ENCODE data around the gene FAM180B. TPM values are rescaled to one million over a fixed set of nuclear protein-coding genes. Genes with fewer than 3 reads are reported as not detected.

The FAM180B gene
- total RNA-seq, 2 donors from 2014 or later: 0.20 TPM; not detected in 1

DNA sequence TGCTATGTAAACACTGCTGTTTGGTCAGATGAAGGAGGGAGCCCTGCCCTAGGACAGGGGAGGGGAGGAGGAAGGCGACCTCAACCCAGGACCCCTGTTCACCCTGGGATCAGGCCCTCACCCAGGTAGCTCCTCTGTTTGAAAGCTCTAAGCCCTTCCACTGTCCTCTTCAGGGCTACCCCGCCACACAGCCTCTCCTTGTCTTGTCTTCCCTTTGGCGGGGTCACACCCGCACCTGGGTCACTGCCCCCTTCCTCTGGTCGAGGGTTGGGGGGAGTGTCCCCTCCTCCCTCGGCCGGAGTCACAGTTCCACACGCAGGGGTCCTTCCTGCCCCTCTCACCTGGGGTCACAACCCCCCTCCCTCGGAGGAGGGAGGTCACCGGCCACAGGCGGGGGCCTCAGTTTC is 21.5 kb upstream of the FAM180B start:
- Mint-ChIP-seq H3K27ac (peak overlapping the region; percentile 50), H3K4me1 (peaks cover 8% of the 10 kb centered on the region), H3K36me3 (ENCODE audit: low read depth) (peaks cover 20% of the 10 kb centered on the region), H3K27me3 (ENCODE audit: insufficient read depth) (no peaks in the 10 kb centered on the region), H3K9me3 (no peaks in the 10 kb centered on the region), H3K4me3 (peak overlapping the region; percentile 80)
- Histone ChIP-seq H3K9ac (ENCODE audit: extremely low read depth, low read length, poor library complexity, severe bottlenecking) (peak overlapping the region; percentile 95), H3K27me3 (ENCODE audit: control insufficient read depth, insufficient read depth, low read length, poor library complexity, severe bottlenecking) (no peaks in the 10 kb centered on the region), H3K4me1 (ENCODE audit: control insufficient read depth, insufficient read depth, low read length) (no peaks in the 10 kb centered on the region), H3K27ac (ENCODE audit: low read depth, low read length) (no peak overlapping the region), H3K4me3 (ENCODE audit: low read length) (peak overlapping the region; percentile 92), H3K36me3 (ENCODE audit: control insufficient read depth, insufficient read depth, low read length) (peaks cover 17% of the 10 kb centered on the region), H3K9me3 (ENCODE audit: control insufficient read depth, low read length) (no peaks in the 10 kb centered on the region)
- TF ChIP-seq, protein P1, sequence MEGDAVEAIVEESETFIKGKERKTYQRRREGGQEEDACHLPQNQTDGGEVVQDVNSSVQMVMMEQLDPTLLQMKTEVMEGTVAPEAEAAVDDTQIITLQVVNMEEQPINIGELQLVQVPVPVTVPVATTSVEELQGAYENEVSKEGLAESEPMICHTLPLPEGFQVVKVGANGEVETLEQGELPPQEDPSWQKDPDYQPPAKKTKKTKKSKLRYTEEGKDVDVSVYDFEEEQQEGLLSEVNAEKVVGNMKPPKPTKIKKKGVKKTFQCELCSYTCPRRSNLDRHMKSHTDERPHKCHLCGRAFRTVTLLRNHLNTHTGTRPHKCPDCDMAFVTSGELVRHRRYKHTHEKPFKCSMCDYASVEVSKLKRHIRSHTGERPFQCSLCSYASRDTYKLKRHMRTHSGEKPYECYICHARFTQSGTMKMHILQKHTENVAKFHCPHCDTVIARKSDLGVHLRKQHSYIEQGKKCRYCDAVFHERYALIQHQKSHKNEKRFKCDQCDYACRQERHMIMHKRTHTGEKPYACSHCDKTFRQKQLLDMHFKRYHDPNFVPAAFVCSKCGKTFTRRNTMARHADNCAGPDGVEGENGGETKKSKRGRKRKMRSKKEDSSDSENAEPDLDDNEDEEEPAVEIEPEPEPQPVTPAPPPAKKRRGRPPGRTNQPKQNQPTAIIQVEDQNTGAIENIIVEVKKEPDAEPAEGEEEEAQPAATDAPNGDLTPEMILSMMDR (conservative IDR thresholded peaks at IDR 0.05): no peak
- no peak for DNase-seq
- 35% methylated on average over 11 of the region's 11 CpGs; no CpG with 5 or more reads in 1 of the 2 experiments for WGBS, 2 experiments (ENCODE audit: insufficient coverage in 1 of 2, insufficient read length in 1 of 2)

DNA sequence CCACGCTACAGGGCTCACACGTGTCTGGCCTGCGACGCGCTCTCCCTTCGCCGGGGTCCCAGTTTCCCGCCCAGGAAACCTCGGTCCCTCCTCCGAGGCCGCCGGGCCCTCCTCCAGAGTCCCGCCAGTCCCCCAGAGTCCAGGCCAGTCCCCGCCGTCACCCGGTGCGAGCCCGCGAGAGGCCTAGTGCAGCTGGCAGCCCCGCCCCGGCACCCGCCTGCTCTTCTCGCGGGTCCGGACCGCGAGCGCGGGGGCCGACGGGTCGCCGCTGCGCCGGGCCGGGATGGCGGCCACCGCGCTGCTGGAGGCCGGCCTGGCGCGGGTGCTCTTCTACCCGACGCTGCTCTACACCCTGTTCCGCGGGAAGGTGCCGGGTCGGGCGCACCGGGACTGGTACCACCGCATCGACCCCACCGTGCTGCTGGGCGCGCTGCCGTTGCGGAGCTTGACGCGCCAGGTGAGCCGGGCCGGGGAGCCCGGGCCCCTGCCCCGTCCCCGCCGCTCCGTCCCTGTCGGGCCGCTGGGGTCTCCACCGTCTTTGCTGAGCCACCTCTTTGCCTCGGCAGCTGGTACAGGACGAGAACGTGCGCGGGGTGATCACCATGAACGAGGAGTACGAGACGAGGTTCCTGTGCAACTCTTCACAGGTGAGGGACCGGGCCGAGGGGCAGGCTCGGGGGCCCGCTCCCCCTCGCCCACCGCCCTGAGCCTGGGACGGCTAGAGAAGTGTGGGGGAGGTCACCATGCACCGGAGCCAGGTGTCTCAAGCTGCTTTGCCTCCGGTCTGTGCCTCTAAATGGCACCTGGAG is 20.9 kb upstream of the FAM180B start, which contains the start of gene PTPMT1:
TSS of gene PTPMT1 (plus strand) at position 260 of the 809 bp plus-strand sequence. CDS start at position 284, 24 bp downstream.
- H3K4me1 Mint-ChIP-seq: peaks cover 8% of the 10 kb centered on the region
- Histone ChIP-seq H3K36me3 (ENCODE audit: control insufficient read depth, insufficient read depth, low read length) (peaks cover 23% of the 10 kb centered on the region), H3K4me3 (ENCODE audit: low read length) (peak within 1 kb of the TSS; percentile 92), H3K4me1 (ENCODE audit: control insufficient read depth, insufficient read depth, low read length) (no peaks in the 10 kb centered on the region), H3K27me3 (ENCODE audit: control insufficient read depth, insufficient read depth, low read length, poor library complexity, severe bottlenecking) (no peaks in the 10 kb centered on the region), H3K9ac (ENCODE audit: extremely low read depth, low read length, poor library complexity, severe bottlenecking) (peak within 1 kb of the TSS; percentile 95), H3K27ac (ENCODE audit: low read depth, low read length) (peak within 1 kb of the TSS; percentile 10), H3K9me3 (ENCODE audit: control insufficient read depth, low read length) (no peaks in the 10 kb centered on the region)
- H3K36me3 Mint-ChIP-seq (ENCODE audit: low read depth): peaks cover 25% of the 10 kb centered on the region
- H3K27me3 Mint-ChIP-seq (ENCODE audit: insufficient read depth): no peaks in the 10 kb centered on the region
- DNase-seq: peak; percentile 90
- no peaks in the 10 kb centered on the region for H3K9me3 Mint-ChIP-seq
- H3K4me3 Mint-ChIP-seq: peak within 1 kb of the TSS; percentile 80
- peak within 1 kb of the TSS; percentile 84 for H3K27ac Mint-ChIP-seq
- TF ChIP-seq, protein P1 (conservative IDR thresholded peaks at IDR 0.05): no peak
- WGBS, 2 experiments (ENCODE audit: insufficient coverage in 1 of 2, insufficient read length in 1 of 2): 1 to 2% methylated on average over 24 to 86 of the region's 86 CpGs

DNA sequence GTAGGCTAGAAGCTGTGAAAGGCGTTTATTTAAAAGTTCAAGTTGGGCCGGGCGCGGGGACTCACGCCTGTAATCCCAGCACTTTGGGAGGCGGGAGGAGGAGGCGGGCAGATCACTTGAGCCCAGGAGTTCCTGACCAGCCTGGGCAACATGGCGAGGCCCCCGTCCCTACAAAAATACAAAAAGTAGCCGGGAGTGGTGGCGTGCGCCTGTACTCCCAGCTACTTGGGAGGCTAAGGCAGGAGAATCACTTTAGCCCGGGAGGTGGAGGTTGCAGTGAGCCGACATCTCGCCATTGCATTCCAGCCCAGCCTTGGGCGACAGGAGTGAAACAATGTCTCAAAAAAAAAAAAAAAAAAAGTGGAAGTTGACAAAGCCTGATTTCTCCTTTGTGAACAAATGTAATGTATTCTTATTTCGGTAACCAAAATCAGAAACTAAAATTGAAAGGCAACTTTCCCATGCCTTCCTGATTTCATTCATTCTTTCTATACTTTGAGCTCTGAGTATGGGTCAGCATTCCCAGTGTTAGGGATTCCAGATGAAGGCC is 20.3 kb upstream of the FAM180B start:
- no peaks in the 10 kb centered on the region for H3K9me3 Mint-ChIP-seq
- Histone ChIP-seq H3K4me1 (ENCODE audit: control insufficient read depth, insufficient read depth, low read length) (no peaks in the 10 kb centered on the region), H3K9ac (ENCODE audit: extremely low read depth, low read length, poor library complexity, severe bottlenecking) (peak overlapping the region; percentile 95), H3K27me3 (ENCODE audit: control insufficient read depth, insufficient read depth, low read length, poor library complexity, severe bottlenecking) (no peaks in the 10 kb centered on the region), H3K36me3 (ENCODE audit: control insufficient read depth, insufficient read depth, low read length) (peaks cover 30% of the 10 kb centered on the region), H3K27ac (ENCODE audit: low read depth, low read length) (no peak overlapping the region), H3K4me3 (ENCODE audit: low read length) (peak overlapping the region; percentile 92), H3K9me3 (ENCODE audit: control insufficient read depth, low read length) (no peaks in the 10 kb centered on the region)
- H3K4me1 Mint-ChIP-seq: peaks cover 8% of the 10 kb centered on the region
- DNase-seq: no peak
- H3K27me3 Mint-ChIP-seq (ENCODE audit: insufficient read depth): no peaks in the 10 kb centered on the region
- peak overlapping the region; percentile 84 for H3K27ac Mint-ChIP-seq
- H3K4me3 Mint-ChIP-seq: peak overlapping the region; percentile 80
- TF ChIP-seq, protein P1 (conservative IDR thresholded peaks at IDR 0.05): no peak
- H3K36me3 Mint-ChIP-seq (ENCODE audit: low read depth): peaks cover 30% of the 10 kb centered on the region
- WGBS, 2 experiments (ENCODE audit: insufficient coverage in 1 of 2, insufficient read length in 1 of 2): 43 to 68% methylated on average over 12 to 17 of the region's 17 CpGs

All from endodermal cell (in vitro differentiated cells).